GM12892 (cell line): ENCODE data around the gene TAPBPL.

Experiments used
- POLR2A ChIP-seq: IDR thresholded peaks from 2 replicates; pipeline ENCODE4 v1.6.1; 2011; ENCODE audit warnings: low read depth, low read length, control low read depth
- TAF1 ChIP-seq: IDR thresholded peaks from 2 replicates; pipeline ENCODE4 v1.6.1; 2011; ENCODE audit warnings: low read depth, mild to moderate bottlenecking, control low read depth, low read length, borderline replicate concordance

DNA sequence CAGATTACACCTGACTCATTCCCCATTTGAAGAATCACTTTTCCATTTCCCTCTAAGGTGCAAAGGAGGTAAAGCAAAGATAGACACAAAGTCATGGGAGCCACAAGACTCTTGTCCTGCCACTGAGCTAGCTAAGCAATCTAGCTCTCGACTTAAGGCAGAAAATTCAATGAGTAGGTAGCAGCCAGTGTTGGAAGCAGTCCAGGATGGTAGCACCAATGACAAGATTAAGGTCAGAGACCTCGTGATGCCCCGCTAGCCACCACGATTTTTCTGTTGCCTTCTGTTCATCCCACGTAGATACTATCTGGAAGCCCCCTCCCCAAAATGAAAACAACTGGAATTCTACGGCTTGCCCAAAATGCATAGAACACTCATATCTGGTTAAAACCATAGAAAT is 17.2 kb downstream of the TAPBPL start:
- TF ChIP-seq POLR2A (no peak), TAF1 (no peak)
